ENCODE measurements around the gene OR8J3.
"Not testable (repeated sequence)": the region's sequence is repeated elsewhere in the genome, so short reads cannot be mapped to it uniquely, and the experiment has no call there.

The OR8J3 gene

GRCh38 chr11:56163804-56164203 lies 23.8 kb upstream of the OR8J3 start:
- DNase-seq (ENCODE audit: extremely low spot score), result no peak
- ChIA-PET CTCF (no interaction called here), POLR2A (no interaction called here)
- no peak for TF ChIP-seq ARNT (IDR thresholded peaks at IDR 0.05)
- no peak for TF ChIP-seq TARDBP (IDR thresholded peaks at IDR 0.05)
- TF ChIP-seq SUZ12 (IDR thresholded peaks at IDR 0.05), result no peak
- TF ChIP-seq ZNF384 (IDR thresholded peaks at IDR 0.05), result no peak
- no peak for TF ChIP-seq SP1 (IDR thresholded peaks at IDR 0.05)
- TF ChIP-seq FOXA1 (IDR thresholded peaks at IDR 0.05), result no peak
- no peak for TF ChIP-seq HDGF (IDR thresholded peaks at IDR 0.05; ENCODE audit: borderline replicate concordance)
- no peak for TF ChIP-seq NFRKB (IDR thresholded peaks at IDR 0.05)

DNA sequence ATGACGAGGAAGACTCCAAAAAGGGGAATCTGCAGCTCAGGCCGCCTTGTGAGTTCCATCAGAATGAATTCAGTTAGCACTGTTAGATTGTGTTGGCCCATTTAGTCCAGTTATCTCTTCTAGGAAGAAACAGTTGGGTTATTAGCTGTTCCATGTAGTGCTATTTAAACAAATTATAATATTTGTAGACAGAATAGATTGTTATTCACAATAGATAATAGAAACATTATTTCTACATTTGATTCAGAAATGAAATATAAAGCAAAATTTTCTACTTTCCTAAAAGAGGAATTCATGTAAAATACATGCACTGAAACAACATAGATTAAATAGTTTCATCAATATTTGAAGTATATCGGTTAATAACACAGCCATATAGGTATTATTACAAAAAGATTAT lies 20.2 kb upstream of the OR8J3 start, which contains the start of gene OR8K5:
OR8K5 (minus strand) TSS at position 101 of the 400 bp plus-strand sequence; CDS start at position 101, 0 bp downstream.
- CTCF ChIA-PET, result no interaction called here
- TF ChIP-seq SP1 (IDR thresholded peaks at IDR 0.05), result no peak
- TF ChIP-seq, protein P1, sequence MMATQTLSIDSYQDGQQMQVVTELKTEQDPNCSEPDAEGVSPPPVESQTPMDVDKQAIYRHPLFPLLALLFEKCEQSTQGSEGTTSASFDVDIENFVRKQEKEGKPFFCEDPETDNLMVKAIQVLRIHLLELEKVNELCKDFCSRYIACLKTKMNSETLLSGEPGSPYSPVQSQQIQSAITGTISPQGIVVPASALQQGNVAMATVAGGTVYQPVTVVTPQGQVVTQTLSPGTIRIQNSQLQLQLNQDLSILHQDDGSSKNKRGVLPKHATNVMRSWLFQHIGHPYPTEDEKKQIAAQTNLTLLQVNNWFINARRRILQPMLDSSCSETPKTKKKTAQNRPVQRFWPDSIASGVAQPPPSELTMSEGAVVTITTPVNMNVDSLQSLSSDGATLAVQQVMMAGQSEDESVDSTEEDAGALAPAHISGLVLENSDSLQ (IDR thresholded peaks at IDR 0.05), result no peak
- no peak for TF ChIP-seq NFRKB (IDR thresholded peaks at IDR 0.05)
- no peak for TF ChIP-seq FOXM1 (IDR thresholded peaks at IDR 0.05; ENCODE audit: borderline replicate concordance)
- no peak for TF ChIP-seq HDGF (IDR thresholded peaks at IDR 0.05; ENCODE audit: borderline replicate concordance)
- no peak for TF ChIP-seq FOXA1 (IDR thresholded peaks at IDR 0.05)
- TF ChIP-seq LEF1 (IDR thresholded peaks at IDR 0.05; ENCODE audit: borderline replicate concordance), result no peak
- no peak for TF ChIP-seq FOXK2 (IDR thresholded peaks at IDR 0.05)
- TF ChIP-seq L3MBTL2 (conservative IDR thresholded peaks at IDR 0.05), result no peak
- TF ChIP-seq CTBP1 (IDR thresholded peaks at IDR 0.05; ENCODE audit: borderline replicate concordance), result no peak
- TF ChIP-seq BHLHE40 (IDR thresholded peaks at IDR 0.05; ENCODE audit: borderline replicate concordance), result no peak
- TF ChIP-seq ELF4 (IDR thresholded peaks at IDR 0.05), result no peak
- no peak for TF ChIP-seq SUZ12 (IDR thresholded peaks at IDR 0.05)
- TF ChIP-seq ARNT (IDR thresholded peaks at IDR 0.05), result no peak
- no peak for TF ChIP-seq TARDBP (IDR thresholded peaks at IDR 0.05)
- no peak for TF ChIP-seq ZNF384 (IDR thresholded peaks at IDR 0.05)
- POLR2A ChIA-PET, result no interaction called here
- DNase-seq (ENCODE audit: extremely low spot score), result no peak

DNA sequence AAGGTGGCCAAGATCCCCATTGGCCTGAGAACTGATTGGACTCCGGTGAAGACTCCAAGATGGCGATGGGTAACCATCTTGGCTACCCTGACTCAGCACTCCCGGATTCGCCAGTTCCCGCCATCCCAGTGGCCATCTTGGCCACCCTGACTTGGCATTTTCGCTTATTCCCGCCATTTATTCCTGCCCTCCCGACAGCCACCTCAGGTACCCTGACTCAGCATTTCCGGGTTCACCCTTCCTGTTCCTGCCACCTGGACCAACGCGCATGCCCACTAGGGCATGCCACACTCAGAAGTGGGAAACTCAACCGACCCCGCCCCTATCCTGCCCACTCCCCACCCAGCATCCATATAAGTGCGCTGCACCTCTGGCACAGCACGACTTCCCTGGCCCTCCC lies 12.3 kb upstream of the OR8J3 start:
- TF ChIP-seq, protein P1 (IDR thresholded peaks at IDR 0.05), result no peak
- TF ChIP-seq FOXM1 (IDR thresholded peaks at IDR 0.05; ENCODE audit: borderline replicate concordance) (no peak), SP1 (IDR thresholded peaks at IDR 0.05) (no peak), HDGF (IDR thresholded peaks at IDR 0.05; ENCODE audit: borderline replicate concordance) (no peak), FOXK2 (IDR thresholded peaks at IDR 0.05) (no peak), BHLHE40 (IDR thresholded peaks at IDR 0.05; ENCODE audit: borderline replicate concordance) (no peak), LEF1 (IDR thresholded peaks at IDR 0.05; ENCODE audit: borderline replicate concordance) (no peak), CTBP1 (IDR thresholded peaks at IDR 0.05; ENCODE audit: borderline replicate concordance) (no peak), SUZ12 (IDR thresholded peaks at IDR 0.05) (no peak), NFRKB (IDR thresholded peaks at IDR 0.05) (no peak), TARDBP (IDR thresholded peaks at IDR 0.05) (no peak), FOXA1 (IDR thresholded peaks at IDR 0.05) (no peak), ARNT (IDR thresholded peaks at IDR 0.05) (no peak), ELF4 (IDR thresholded peaks at IDR 0.05) (no peak), ZNF384 (IDR thresholded peaks at IDR 0.05) (no peak), L3MBTL2 (conservative IDR thresholded peaks at IDR 0.05) (no peak)
- POLR2A ChIA-PET, result no interaction called here
- no peak for DNase-seq (ENCODE audit: extremely low spot score)
- CTCF ChIA-PET, result no interaction called here

GRCh38 chr11:56151376-56151775 lies 11.4 kb upstream of the OR8J3 start:
- ChIA-PET CTCF (no interaction called here), POLR2A (no interaction called here)
- DNase-seq (ENCODE audit: extremely low spot score), result no peak
- no peak for TF ChIP-seq ZNF384 (IDR thresholded peaks at IDR 0.05)
- TF ChIP-seq FOXA1 (IDR thresholded peaks at IDR 0.05), result no peak
- TF ChIP-seq, protein P1 (IDR thresholded peaks at IDR 0.05), result no peak
- no peak for TF ChIP-seq LEF1 (IDR thresholded peaks at IDR 0.05; ENCODE audit: borderline replicate concordance)
- no peak for TF ChIP-seq SP1 (IDR thresholded peaks at IDR 0.05)
- no peak for TF ChIP-seq HDGF (IDR thresholded peaks at IDR 0.05; ENCODE audit: borderline replicate concordance)
- TF ChIP-seq SUZ12 (IDR thresholded peaks at IDR 0.05), result no peak
- no peak for TF ChIP-seq NFRKB (IDR thresholded peaks at IDR 0.05)
- TF ChIP-seq ELF4 (IDR thresholded peaks at IDR 0.05), result no peak

- POLR2A ChIA-PET; DNase-seq (ENCODE audit: extremely low spot score); CTCF ChIA-PET: not testable (repeated sequence)
These were observed 3.7 kb upstream of the OR8J3 start for GRCh38 chr11:56143681-56144080.

- TF ChIP-seq L3MBTL2 (conservative IDR thresholded peaks at IDR 0.05) (no peak), BHLHE40 (IDR thresholded peaks at IDR 0.05; ENCODE audit: borderline replicate concordance) (no peak), FOXM1 (IDR thresholded peaks at IDR 0.05; ENCODE audit: borderline replicate concordance) (no peak), FOXK2 (IDR thresholded peaks at IDR 0.05) (no peak)
- ChIA-PET POLR2A (no interaction called here), CTCF (no interaction called here)
- no peak for DNase-seq (ENCODE audit: extremely low spot score)
These were observed 17.9 kb downstream of the OR8J3 start, which contains the start of gene OR8H3 for GRCh38 chr11:56122073-56122472. TSS of gene OR8H3 (plus strand) at chr11:56122373. CDS start at chr11:56122373, 0 bp downstream.

GRCh38 chr11:56103210-56103737 lies 36.7 kb downstream of the OR8J3 start, which contains the start of gene OR8H2:
TSS of gene OR8H2 (plus strand) at chr11:56103687. CDS start at chr11:56105043, 1,356 bp downstream.
- DNase-seq (ENCODE audit: extremely low spot score), result no peak
- TF ChIP-seq, protein P1 (IDR thresholded peaks at IDR 0.05), result no peak
- TF ChIP-seq FOXK2 (IDR thresholded peaks at IDR 0.05), result no peak
- ChIA-PET POLR2A (no interaction called here), CTCF (no interaction called here)

Data from HEK293T (cell line).